ENCODE results near the gene EME1. TPM values are rescaled to one million over a fixed set of nuclear protein-coding genes. Genes with fewer than 3 reads are reported as not detected.
"Not testable (repeated sequence)": the region's sequence is repeated elsewhere in the genome, so short reads cannot be mapped to it uniquely, and the experiment has no call there.

EME1 gene
- total RNA-seq, 6 experiments from 2014 or later = 0.12 to 1.3 (median 0.66) TPM; not detected in 2

DNA sequence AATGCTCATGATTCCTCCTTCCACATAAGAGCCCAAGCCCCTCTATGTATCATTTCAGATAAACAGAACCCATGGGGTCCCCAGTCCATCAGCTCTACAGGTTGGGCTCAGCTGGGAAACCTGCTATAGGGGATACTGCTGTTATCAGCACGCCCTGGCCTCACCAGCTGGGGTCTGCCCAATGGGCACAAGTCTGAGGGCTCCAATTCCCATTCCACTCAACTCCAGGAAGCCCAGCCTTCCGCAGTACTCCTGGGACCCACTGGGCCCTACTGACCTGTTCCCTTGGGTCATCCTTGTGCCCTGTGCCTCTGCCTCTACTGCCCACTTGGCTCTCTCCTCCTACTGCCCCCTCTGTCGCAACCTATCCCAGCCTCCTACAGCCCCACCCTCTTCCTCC is 43.3 kb upstream of the EME1 start:
- Histone ChIP-seq H3K4me3 (no peak overlapping the region), H3K4me1 (no peaks in the 10 kb centered on the region), H3K27me3 (no peaks in the 10 kb centered on the region), H3K36me3 (no peaks in the 10 kb centered on the region), H3K27ac (no peak overlapping the region), H3K9me3 (no peaks in the 10 kb centered on the region)
- WGBS (ENCODE audit: insufficient coverage, low coverage, low lambda C conversion rate, missing lambda C conversion rate) = 70% methylated on average over 2 of the region's 3 CpGs
- no peak for DNase-seq
- intact Hi-C loops (cut with DNase I) = no loop called here
- ATAC-seq = no peak
- TF ChIP-seq POLR2A (IDR thresholded peaks at IDR 0.05) = no peak
- TF ChIP-seq, protein P1, sequence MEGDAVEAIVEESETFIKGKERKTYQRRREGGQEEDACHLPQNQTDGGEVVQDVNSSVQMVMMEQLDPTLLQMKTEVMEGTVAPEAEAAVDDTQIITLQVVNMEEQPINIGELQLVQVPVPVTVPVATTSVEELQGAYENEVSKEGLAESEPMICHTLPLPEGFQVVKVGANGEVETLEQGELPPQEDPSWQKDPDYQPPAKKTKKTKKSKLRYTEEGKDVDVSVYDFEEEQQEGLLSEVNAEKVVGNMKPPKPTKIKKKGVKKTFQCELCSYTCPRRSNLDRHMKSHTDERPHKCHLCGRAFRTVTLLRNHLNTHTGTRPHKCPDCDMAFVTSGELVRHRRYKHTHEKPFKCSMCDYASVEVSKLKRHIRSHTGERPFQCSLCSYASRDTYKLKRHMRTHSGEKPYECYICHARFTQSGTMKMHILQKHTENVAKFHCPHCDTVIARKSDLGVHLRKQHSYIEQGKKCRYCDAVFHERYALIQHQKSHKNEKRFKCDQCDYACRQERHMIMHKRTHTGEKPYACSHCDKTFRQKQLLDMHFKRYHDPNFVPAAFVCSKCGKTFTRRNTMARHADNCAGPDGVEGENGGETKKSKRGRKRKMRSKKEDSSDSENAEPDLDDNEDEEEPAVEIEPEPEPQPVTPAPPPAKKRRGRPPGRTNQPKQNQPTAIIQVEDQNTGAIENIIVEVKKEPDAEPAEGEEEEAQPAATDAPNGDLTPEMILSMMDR (IDR thresholded peaks at IDR 0.05) = no peak

DNA sequence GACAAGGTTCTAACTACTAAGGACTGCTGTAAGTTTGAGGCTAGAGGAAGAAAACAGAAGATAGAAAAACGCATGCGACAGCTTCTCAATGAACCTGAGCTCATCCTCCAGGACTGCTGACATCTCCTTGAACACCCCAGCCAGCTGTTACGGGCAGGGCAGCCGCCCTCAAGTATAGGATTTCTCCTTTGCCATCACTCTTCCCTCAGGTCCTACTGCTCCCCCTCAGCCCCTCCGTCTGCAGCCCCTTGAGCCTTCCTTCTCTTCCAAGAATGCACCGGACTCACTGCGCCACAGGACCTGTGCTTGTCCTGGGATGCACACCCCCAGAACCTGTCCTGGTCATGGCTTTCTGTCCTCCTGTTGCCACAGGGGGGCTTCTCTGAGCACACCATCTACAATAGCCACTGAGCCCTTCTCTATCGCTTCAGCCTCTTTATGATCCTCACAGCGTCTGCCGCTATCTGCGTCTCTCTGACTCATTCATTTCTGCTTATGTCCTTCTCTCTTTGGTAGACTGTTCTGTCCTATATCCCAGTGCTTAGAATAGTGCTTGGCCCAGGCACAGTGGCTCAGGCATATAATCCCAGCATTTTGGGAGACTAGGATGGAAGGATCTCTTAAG is 42.8 kb upstream of the EME1 start:
- WGBS (ENCODE audit: insufficient coverage, low coverage, low lambda C conversion rate, missing lambda C conversion rate) = 86% methylated on average over 8 of the region's 11 CpGs
- H3K9me3 ChIP-seq = no peaks in the 10 kb centered on the region

DNA sequence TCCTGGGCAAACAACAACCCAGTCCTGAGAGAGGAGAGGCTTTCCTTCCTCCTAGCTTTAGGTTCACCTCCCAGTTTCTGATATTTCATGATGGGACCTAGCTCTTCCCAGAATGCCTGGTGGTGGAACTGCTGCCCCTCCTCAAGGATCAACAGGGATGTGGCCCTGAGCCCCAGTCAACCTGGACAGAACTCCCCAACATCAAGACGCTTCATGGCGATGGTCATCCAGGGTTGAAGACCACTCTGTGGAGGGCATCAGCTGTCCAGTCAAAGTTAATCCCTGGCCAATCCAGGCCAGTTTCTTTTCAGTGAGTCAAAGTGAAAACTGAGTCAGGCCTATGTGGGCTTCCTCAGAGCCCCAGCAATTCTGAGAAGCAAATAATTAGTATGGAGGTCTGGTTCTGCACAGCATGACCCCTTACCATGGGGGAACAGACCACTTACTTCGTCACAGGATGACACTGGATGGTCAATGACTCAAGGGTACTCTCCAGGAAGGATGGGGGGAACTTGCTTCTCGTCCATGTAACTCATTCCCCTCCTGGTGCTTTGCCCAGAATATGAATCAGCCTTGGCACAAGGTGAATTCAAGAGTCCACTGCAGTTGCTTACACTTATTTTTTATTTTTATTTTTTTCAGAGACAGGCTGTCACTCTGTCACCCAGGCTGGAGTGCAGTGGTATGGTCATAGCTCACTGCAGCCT is 41.8 kb upstream of the EME1 start:
- WGBS (ENCODE audit: insufficient coverage, low coverage, low lambda C conversion rate, missing lambda C conversion rate) = 35% methylated on average over 2 of the region's 4 CpGs
- intact Hi-C loops (cut with DNase I) = no loop called here
- Histone ChIP-seq H3K27me3 (no peaks in the 10 kb centered on the region), H3K9me3 (no peaks in the 10 kb centered on the region), H3K27ac (no peak overlapping the region), H3K36me3 (no peaks in the 10 kb centered on the region), H3K4me3 (no peak overlapping the region), H3K4me1 (no peaks in the 10 kb centered on the region)
- no peak for TF ChIP-seq POLR2A (IDR thresholded peaks at IDR 0.05)
- TF ChIP-seq, protein P1 (IDR thresholded peaks at IDR 0.05) = no peak
- DNase-seq (no peak), ATAC-seq (no peak)

More for the DNA sequence above, 42.8 kb upstream of the EME1 start:
- DNase-seq = no peak
- Histone ChIP-seq H3K27ac (no peak overlapping the region), H3K36me3 (no peaks in the 10 kb centered on the region), H3K27me3 (no peaks in the 10 kb centered on the region), H3K4me3 (no peak overlapping the region), H3K4me1 (no peaks in the 10 kb centered on the region)
- intact Hi-C loops (cut with DNase I) = no loop called here
- TF ChIP-seq, protein P1 (IDR thresholded peaks at IDR 0.05) = no peak
- no peak for TF ChIP-seq POLR2A (IDR thresholded peaks at IDR 0.05)
- no peak for ATAC-seq

DNA sequence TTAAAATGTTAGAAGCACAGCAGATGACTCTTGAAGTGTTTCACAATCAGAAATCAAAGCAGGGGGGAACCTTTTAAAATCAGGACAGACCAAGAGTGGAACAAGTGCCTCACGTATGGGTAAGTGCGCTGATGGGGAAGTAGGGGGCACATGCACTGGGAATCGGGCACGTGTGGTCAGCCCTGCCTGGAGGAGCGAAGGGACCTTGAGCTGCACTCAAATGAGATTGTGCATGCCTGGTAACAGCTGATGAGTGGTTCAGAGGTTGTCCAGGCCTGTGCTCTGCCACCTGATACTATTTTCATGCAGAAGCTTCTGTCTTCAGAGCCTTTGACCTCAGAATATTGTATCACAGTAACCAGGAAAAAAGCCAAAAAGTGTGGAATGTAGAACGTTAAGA is 40.8 kb upstream of the EME1 start:
- Histone ChIP-seq H3K27ac (no peak overlapping the region), H3K4me3 (no peak overlapping the region), H3K4me1 (no peaks in the 10 kb centered on the region), H3K36me3 (no peaks in the 10 kb centered on the region), H3K9me3 (no peaks in the 10 kb centered on the region), H3K27me3 (no peaks in the 10 kb centered on the region)
- 19% methylated on average over 2 of the region's 6 CpGs for WGBS (ENCODE audit: insufficient coverage, low coverage, low lambda C conversion rate, missing lambda C conversion rate)
- TF ChIP-seq, protein P1 (IDR thresholded peaks at IDR 0.05) = no peak
- no peak for TF ChIP-seq POLR2A (IDR thresholded peaks at IDR 0.05)
- intact Hi-C loops (cut with DNase I) = no loop called here
- ATAC-seq (no peak), DNase-seq (no peak)

DNA sequence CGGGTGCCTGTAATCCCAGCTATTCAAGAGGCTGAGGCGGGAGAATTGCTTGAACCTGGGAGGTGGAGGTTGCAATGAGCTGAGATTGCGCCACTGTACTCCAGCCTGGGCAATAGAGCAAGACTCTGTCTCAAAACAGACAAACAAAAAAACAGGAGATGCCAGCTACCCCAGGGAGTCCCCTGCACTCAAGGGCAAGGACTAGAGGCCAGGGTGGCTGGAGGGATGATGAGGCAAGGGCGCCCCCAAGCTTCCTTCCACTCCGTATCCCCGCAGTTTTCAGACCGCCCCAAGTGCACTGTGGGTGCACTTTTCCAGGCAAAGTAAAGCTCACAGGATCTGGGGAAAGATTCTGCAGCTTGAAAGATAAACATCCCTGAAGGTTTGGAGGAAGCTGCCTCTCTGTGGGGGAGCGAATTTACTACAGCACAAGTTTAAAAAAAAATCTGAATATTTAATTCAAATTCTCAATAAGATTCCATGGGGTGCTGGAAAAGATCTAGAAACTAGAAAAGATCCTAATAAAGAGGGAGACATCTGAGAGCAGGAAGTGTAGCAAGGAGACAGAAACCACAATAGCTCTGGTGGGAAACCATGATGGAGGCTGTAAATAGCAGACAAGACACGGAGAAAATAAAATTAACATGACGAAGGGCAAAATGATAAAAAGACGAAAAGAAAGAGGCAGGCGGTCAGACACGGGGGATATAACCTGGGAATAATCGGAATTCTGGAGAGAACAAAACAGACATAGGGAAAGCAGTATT is 39.6 kb upstream of the EME1 start:
- H3K36me3 ChIP-seq; intact Hi-C loops (cut with DNase I); H3K9me3 ChIP-seq; H3K4me1 ChIP-seq; H3K27me3 ChIP-seq; H3K27ac ChIP-seq; DNase-seq; H3K4me3 ChIP-seq; ATAC-seq: not testable (repeated sequence)
- 42% methylated on average over 9 of the region's 14 CpGs for WGBS (ENCODE audit: insufficient coverage, low coverage, low lambda C conversion rate, missing lambda C conversion rate)

Data from right lobe of liver (tissue), 6 donors.